Neural cell (in vitro differentiated cells): ENCODE data around the gene SF3B2. TPM values are rescaled to one million over a fixed set of nuclear protein-coding genes. Genes with fewer than 3 reads are reported as not detected.

Source experiments
- H2AFZ ChIP-seq: fragments of 200-600, 300-800 bp; sonication (generic), shearing (Covaris generic); 2 replicates; pipeline ENCODE4 v1.6.0; 2014; ENCODE audit warnings: low read depth, mild to moderate bottlenecking, antibody characterized with exemption, low read length, moderate library complexity
- H3F3A ChIP-seq: fragments of 200-600 bp; shearing (Covaris generic); 2 replicates; pipeline ENCODE4 v1.6.1; 2016; ENCODE audit warnings: mild to moderate bottlenecking, moderate library complexity, mixed read lengths, antibody characterized with exemption, low read length; ENCODE audit not compliant: insufficient read depth, poor library complexity, severe bottlenecking
- H3K27ac ChIP-seq: fragments of 200-600, 300-800 bp; sonication (generic), shearing (Covaris generic); 2 replicates; pipeline ENCODE4 v1.5.1; 2014; ENCODE audit warnings: mild to moderate bottlenecking, low read length, moderate library complexity
- H3K27me3 ChIP-seq: fragments of 300-800, 200-600 bp; sonication (generic), shearing (Covaris generic); 2 replicates; pipeline ENCODE4 v1.6.0; 2014; ENCODE audit warnings: mild to moderate bottlenecking, low read depth, low read length, moderate library complexity; ENCODE audit not compliant: insufficient read depth
- H3K36me3 ChIP-seq: fragments of 300-800, 200-600 bp; sonication (generic), shearing (Covaris generic); 2 replicates; pipeline ENCODE4 v1.5.1; 2014; ENCODE audit warnings: mild to moderate bottlenecking, antibody characterized with exemption, low read length, moderate library complexity; ENCODE audit not compliant: insufficient read depth
- H3K4me2 ChIP-seq: fragments of 300-800, 200-600 bp; sonication (generic), shearing (Covaris generic); 2 replicates; pipeline ENCODE4 v1.6.0; 2014; ENCODE audit warnings: mild to moderate bottlenecking, low read length
- H3K4me3 ChIP-seq: fragments of 300-800, 200-600 bp; sonication (generic), shearing (Covaris generic); 2 replicates; pipeline ENCODE4 v1.5.1; 2014; ENCODE audit warnings: mild to moderate bottlenecking, low read length, moderate library complexity
- H3K79me2 ChIP-seq: fragments of 200-600 bp; shearing (Covaris generic); replicated peaks from 2 replicates; pipeline ENCODE4 v1.6.0; 2014; ENCODE audit warnings: mild to moderate bottlenecking, low read length, moderate library complexity; ENCODE audit not compliant: insufficient read depth
- H3K9ac ChIP-seq: fragments of 300-800, 200-600 bp; sonication (generic), shearing (Covaris generic); 2 replicates; pipeline ENCODE4 v1.6.1; 2016; ENCODE audit warnings: mild to moderate bottlenecking, low read length, mixed read lengths
- H3K9me2 ChIP-seq: fragments of 200-600 bp; shearing (Covaris generic); 2 replicates; pipeline ENCODE4 v1.6.1; 2016; ENCODE audit warnings: mild to moderate bottlenecking, low read length, mixed read lengths; ENCODE audit not compliant: insufficient read depth
- H3K9me3 ChIP-seq: fragments of 200-600, 300-800 bp; sonication (generic), shearing (Covaris generic); 2 replicates; pipeline ENCODE4 v1.6.1; 2016; ENCODE audit warnings: mild to moderate bottlenecking, mixed run types, low read length, moderate library complexity, mixed read lengths
- H4K20me1 ChIP-seq: fragments of 200-600 bp; shearing (Covaris generic); 2 replicates; pipeline ENCODE4 v1.6.1; 2016; ENCODE audit warnings: mild to moderate bottlenecking, mixed run types; ENCODE audit not compliant: insufficient read depth
- CTCF ChIP-seq: fragments of 450-650 bp; IDR thresholded peaks from 2 replicates; pipeline ENCODE4 v1.5.1; 2014; ENCODE audit warnings: antibody characterized with exemption, mild to moderate bottlenecking, moderate library complexity; ENCODE audit not compliant: poor library complexity, severe bottlenecking
- EP300 ChIP-seq: fragments of 450-650 bp; conservative IDR thresholded peaks from 2 replicates; pipeline ENCODE4 v1.6.1; 2014; ENCODE audit warnings: antibody characterized with exemption, mild to moderate bottlenecking, moderate library complexity; ENCODE audit not compliant: poor library complexity, severe bottlenecking
- EZH2 ChIP-seq: fragments of 200-600, 300-800 bp; shearing (Covaris generic), sonication (generic); IDR thresholded peaks from 2 replicates; pipeline ENCODE4 v1.6.1; 2014; ENCODE audit warnings: antibody characterized with exemption, low read length, borderline replicate concordance, mild to moderate bottlenecking; ENCODE audit not compliant: insufficient read depth, poor library complexity, severe bottlenecking
- MXI1 ChIP-seq: fragments of 450-650 bp; conservative IDR thresholded peaks from 2 replicates; pipeline ENCODE4 v1.6.1; 2014; ENCODE audit warnings: antibody characterized with exemption, mild to moderate bottlenecking; ENCODE audit not compliant: poor library complexity, severe bottlenecking
- POLR2AphosphoS5 ChIP-seq: IDR thresholded peaks from 2 replicates; pipeline ENCODE4 v1.6.1; 2012
- RAD21 ChIP-seq: fragments of 450-650 bp; conservative IDR thresholded peaks from 2 replicates; pipeline ENCODE4 v1.6.1; 2014; ENCODE audit warnings: antibody characterized with exemption, mild to moderate bottlenecking, moderate library complexity
- REST ChIP-seq: IDR thresholded peaks from 2 replicates; pipeline ENCODE4 v1.6.1; 2012; ENCODE audit warnings: borderline replicate concordance
- SMC3 ChIP-seq: fragments of 450-650 bp; conservative IDR thresholded peaks from 2 replicates; pipeline ENCODE4 v1.6.1; 2014; ENCODE audit warnings: antibody characterized with exemption, mild to moderate bottlenecking, moderate library complexity; ENCODE audit not compliant: poor library complexity
- TAF1 ChIP-seq: IDR thresholded peaks from 2 replicates; pipeline ENCODE4 v1.6.1; 2012; ENCODE audit warnings: low read depth
- polyA minus RNA-seq: library from RNA; depleted of rRNA, polyadenylated mRNA; stranded (reverse); fragments of >200 nt; gene quantifications from 2 replicates; pipeline ENCODE4 v1.2.3, GENCODE V29; 2014
- polyA plus RNA-seq: library from polyadenylated mRNA; depleted of rRNA; stranded (reverse); fragments of >200 nt; gene quantifications from 2 replicates; pipeline ENCODE4 v1.2.3, GENCODE V29; 2014

SF3B2 gene
- polyA plus RNA-seq (121 and 145 TPM in 2 replicates), polyA minus RNA-seq (162 and 165 TPM in 2 replicates)

- Histone ChIP-seq H3K9me2 (no peaks in the 10 kb centered on the region), H3K79me2 (peaks cover 27% of the 10 kb centered on the region), H3K9me3 (no peaks in the 10 kb centered on the region), H3K36me3 (no peaks in the 10 kb centered on the region), H4K20me1 (no peaks in the 10 kb centered on the region), H2AFZ (peak within 1 kb of the TSS; percentile 96), H3K9ac (peak within 1 kb of the TSS; percentile 97), H3K27ac (peak within 1 kb of the TSS; percentile 98), H3K27me3 (no peaks in the 10 kb centered on the region), H3K4me3 (peak within 1 kb of the TSS; percentile 100), H3F3A (peaks cover 5% of the 10 kb centered on the region), H3K4me2 (peak within 1 kb of the TSS; percentile 78)
- TF ChIP-seq RAD21 (no peak), REST (no peak), POLR2AphosphoS5 (peak; percentile 93), EP300 (peak; percentile 59), SMC3 (peak; percentile 13), EZH2 (no peak), TAF1 (peak; percentile 73), MXI1 (peak; percentile 79), CTCF (peak; percentile 24)
Measured at GRCh38 chr11:66051766-66052663, at the start of gene SF3B2. SF3B2 (plus strand) TSS chr11:66052364; CDS start chr11:66052385, 21 bp downstream.

GRCh38 chr11:66002648-66003225 is 49.4 kb upstream of the SF3B2 start:
- TF ChIP-seq CTCF (peak; percentile 16), TAF1 (no peak), RAD21 (no peak)
- Histone ChIP-seq H3K79me2 (peaks cover 24% of the 10 kb centered on the region), H3K9me3 (no peaks in the 10 kb centered on the region), H3K36me3 (no peaks in the 10 kb centered on the region), H4K20me1 (no peaks in the 10 kb centered on the region), H3K4me3 (peak overlapping the region; percentile 87), H3K27ac (peak overlapping the region; percentile 86), H3F3A (no peaks in the 10 kb centered on the region), H3K27me3 (no peaks in the 10 kb centered on the region), H3K4me2 (peak overlapping the region; percentile 65), H3K9me2 (no peaks in the 10 kb centered on the region), H2AFZ (peak overlapping the region; percentile 74), H3K9ac (peak overlapping the region; percentile 79)
